Prostate gland (tissue), 2 donors: Measurements from ENCODE around the gene EEF1AKMT3. TPM values are rescaled to one million over a fixed set of nuclear protein-coding genes. Genes with fewer than 3 reads are reported as not detected.

Experiments used
- DNase-seq: peaks from one replicate; pipeline ENCODE4 v3.0.0-alpha.2; 2019; ENCODE audit warnings: low spot score
- H3K27ac ChIP-seq, 2 donors: fragments of 200-600 bp; sonication (generic); 2 replicates each; pipeline ENCODE4 v1.5.1; 2017 to 2019
- H3K27me3 ChIP-seq: fragments of 200-600 bp; sonication (generic); replicated peaks from 2 replicates; pipeline ENCODE4 v1.5.1; 2019; ENCODE audit not compliant: insufficient read depth
- H3K36me3 ChIP-seq, 2 donors: fragments of 200-600 bp; sonication (generic); 1 replicate in 1 of 2; 2 replicates in 1 of 2; pipeline versions ENCODE4 v1.5.1 to v1.8.1; 2017 to 2019
- H3K4me1 ChIP-seq: fragments of 200-600 bp; sonication (generic); replicated peaks from 2 replicates; pipeline ENCODE4 v1.5.1; 2019
- H3K4me3 ChIP-seq, 2 donors: fragments of 200-600 bp; sonication (generic); 2 replicates each; pipeline ENCODE4 v1.5.1; 2017 to 2019
- H3K9me3 ChIP-seq: fragments of 200-600 bp; sonication (generic); 2 replicates; pipeline ENCODE4 v1.5.1; 2017
- POLR2A ChIP-seq: fragments of 450-650 bp; IDR thresholded peaks from one replicate; pipeline ENCODE4 v1.6.1; 2016; ENCODE audit warnings: antibody characterized with exemption, mild to moderate bottlenecking
- POLR2AphosphoS5 ChIP-seq: sonication (generic); formaldehyde crosslinking; IDR thresholded peaks from one replicate; pipeline ENCODE4 v1.6.1; 2017; ENCODE audit warnings: antibody characterized with exemption
- WGBS: methylation state at CpG from one replicate; pipeline ENCODE4 v1.1.5; 2018; 5-methylcytosine and 5-hydroxymethylcytosine counted together
- intact Hi-C: fragments of 100-400 bp; cut with DNase I; formaldehyde crosslinking; loops from one replicate; pipeline ENCODE4 v1.14.2; 2022
- total RNA-seq, 2 donors: library from RNA; depleted of rRNA; stranded (reverse); fragments of >200 nt; gene quantifications; one replicate each; pipeline ENCODE4 v1.1.0, GENCODE V29; 2016
- TF ChIP-seq, protein P1 (sequence below), 4 experiments: fragments of 200-600 bp in 2 of 4; fragments of 450-650 bp in 2 of 4; sonication (generic) in 2 of 4; IDR thresholded peaks; 1 replicate in 3 of 4; 2 replicates in 1 of 4; pipeline ENCODE4 v1.5.1; 2016 to 2019; ENCODE audit warnings: antibody characterized with exemption in 4 of 4, mild to moderate bottlenecking in 2 of 4, moderate library complexity in 2 of 4

EEF1AKMT3 gene
- total RNA-seq, 2 donors from 2014 or later, result 12.1 to 12.6 TPM

DNA sequence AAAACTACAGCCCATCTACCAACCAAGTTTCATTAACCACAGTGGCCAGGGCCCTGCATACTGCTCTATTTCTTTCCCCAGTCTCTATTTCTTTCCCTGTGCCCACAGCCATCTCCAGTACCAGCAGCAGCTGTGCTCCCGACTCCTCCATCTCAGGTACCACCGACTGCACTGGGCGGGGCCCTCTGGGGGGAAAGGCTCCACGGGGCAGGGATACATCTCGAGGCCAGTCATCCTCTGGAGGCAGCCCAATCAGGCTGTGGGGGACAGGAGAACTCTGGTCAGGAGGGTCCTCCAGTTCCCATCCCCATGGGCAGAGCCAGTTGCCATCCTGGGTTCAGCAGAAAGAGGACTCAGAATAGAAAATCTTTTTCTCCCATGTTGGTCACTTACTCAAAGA lies 23.4 kb upstream of the EEF1AKMT3 start:
- TF ChIP-seq POLR2AphosphoS5, result no peak
- TF ChIP-seq, protein P1, sequence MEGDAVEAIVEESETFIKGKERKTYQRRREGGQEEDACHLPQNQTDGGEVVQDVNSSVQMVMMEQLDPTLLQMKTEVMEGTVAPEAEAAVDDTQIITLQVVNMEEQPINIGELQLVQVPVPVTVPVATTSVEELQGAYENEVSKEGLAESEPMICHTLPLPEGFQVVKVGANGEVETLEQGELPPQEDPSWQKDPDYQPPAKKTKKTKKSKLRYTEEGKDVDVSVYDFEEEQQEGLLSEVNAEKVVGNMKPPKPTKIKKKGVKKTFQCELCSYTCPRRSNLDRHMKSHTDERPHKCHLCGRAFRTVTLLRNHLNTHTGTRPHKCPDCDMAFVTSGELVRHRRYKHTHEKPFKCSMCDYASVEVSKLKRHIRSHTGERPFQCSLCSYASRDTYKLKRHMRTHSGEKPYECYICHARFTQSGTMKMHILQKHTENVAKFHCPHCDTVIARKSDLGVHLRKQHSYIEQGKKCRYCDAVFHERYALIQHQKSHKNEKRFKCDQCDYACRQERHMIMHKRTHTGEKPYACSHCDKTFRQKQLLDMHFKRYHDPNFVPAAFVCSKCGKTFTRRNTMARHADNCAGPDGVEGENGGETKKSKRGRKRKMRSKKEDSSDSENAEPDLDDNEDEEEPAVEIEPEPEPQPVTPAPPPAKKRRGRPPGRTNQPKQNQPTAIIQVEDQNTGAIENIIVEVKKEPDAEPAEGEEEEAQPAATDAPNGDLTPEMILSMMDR (IDR thresholded peaks at IDR 0.05), result no peak
- no peak for TF ChIP-seq POLR2A
- Histone ChIP-seq H3K9me3 (no peaks in the 10 kb centered on the region), H3K27ac (no peak overlapping the region), H3K27me3 (no peaks in the 10 kb centered on the region), H3K4me3 (no peak overlapping the region), H3K36me3 (peaks cover 0 to 4% of the 10 kb centered on the region in 2 donors), H3K4me1 (no peaks in the 10 kb centered on the region)
- intact Hi-C loops, result no loop called here
- WGBS, result 96% methylated on average over 5 of the region's 5 CpGs
- DNase-seq, result no peak

DNA sequence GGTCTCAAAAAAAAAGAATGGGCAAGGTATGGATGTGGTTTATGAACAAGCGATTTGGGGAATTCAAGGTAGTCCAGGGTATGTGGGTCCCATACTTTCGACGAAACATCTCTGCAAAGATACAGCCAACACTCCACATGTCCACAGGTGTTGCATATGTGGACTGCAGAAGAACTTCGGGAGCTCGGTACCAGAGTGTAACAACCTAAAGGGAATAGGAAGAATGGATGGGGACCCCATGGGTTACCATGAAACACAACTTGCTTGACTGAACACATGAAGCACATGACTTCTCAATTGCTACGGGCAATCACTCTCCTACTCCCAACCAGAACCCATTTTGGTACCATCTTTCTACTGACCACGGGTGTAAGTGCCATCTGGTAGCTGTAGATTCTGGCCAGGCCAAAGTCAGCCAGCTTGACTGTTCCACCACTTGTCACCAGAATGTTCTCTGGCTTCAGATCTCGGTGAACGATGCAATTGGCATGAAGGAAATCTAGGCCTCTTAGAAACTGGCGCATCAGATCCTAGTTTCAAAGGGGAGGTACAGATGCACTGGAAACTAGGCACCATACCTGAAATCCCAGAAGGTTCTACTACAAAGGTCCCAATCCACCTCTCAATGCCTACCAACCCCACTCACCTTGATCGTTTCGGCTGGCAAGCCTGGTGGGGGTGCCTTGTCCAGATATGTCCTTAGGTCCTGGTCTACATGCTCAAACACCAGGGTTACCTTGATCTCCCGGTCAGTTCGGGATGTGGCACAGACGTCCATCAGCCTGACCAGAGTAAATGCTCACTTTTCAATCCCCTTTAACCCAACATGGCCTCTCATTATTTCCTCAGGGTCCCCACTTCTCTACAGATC lies 21.6 kb upstream of the EEF1AKMT3 start:
- peak overlapping the region; percentile 66 to 70 for H3K4me3 ChIP-seq
- no peaks in the 10 kb centered on the region for H3K27me3 ChIP-seq
- H3K9me3 ChIP-seq, result no peaks in the 10 kb centered on the region
- intact Hi-C loops, result no loop called here
- WGBS, result 85% methylated on average over 15 of the region's 15 CpGs
- no peaks in the 10 kb centered on the region for H3K4me1 ChIP-seq
- no peak for DNase-seq
- TF ChIP-seq POLR2A, result no peak
- no peak for TF ChIP-seq POLR2AphosphoS5
- TF ChIP-seq, protein P1 (IDR thresholded peaks at IDR 0.05), result no peak
- H3K27ac ChIP-seq, result peak overlapping the region; percentile 81 to 86
- peaks cover 0 to 4% of the 10 kb centered on the region in 2 donors for H3K36me3 ChIP-seq

DNA sequence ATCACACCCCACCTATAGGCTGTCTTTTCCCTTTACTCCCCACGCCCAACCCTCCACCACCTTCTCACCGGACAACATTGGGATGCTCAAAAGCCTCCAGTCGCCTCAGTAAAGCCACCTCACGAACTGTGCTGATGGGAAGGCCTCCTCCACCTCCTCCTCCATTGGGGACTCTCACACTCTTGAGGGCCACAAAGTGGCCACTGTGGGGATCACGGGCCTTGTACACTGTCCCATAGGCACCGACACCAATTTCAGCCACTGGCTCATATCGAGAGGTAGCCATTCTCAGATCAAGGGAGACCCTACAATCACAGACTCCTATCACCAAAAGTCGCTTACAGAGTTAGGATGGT lies 21.0 kb upstream of the EEF1AKMT3 start:
- intact Hi-C loops, result no loop called here
- no peak for DNase-seq
- Histone ChIP-seq H3K27ac (peak overlapping the region; percentile 81 to 86), H3K9me3 (no peaks in the 10 kb centered on the region), H3K4me1 (peaks cover 3% of the 10 kb centered on the region), H3K27me3 (no peaks in the 10 kb centered on the region), H3K4me3 (peak overlapping the region; percentile 66 to 70), H3K36me3 (peaks cover 0 to 4% of the 10 kb centered on the region in 2 donors)
- no peak for TF ChIP-seq POLR2A
- TF ChIP-seq POLR2AphosphoS5, result no peak
- TF ChIP-seq, protein P1 (IDR thresholded peaks at IDR 0.05), result no peak
- 11% methylated on average over 8 of the region's 8 CpGs for WGBS

DNA sequence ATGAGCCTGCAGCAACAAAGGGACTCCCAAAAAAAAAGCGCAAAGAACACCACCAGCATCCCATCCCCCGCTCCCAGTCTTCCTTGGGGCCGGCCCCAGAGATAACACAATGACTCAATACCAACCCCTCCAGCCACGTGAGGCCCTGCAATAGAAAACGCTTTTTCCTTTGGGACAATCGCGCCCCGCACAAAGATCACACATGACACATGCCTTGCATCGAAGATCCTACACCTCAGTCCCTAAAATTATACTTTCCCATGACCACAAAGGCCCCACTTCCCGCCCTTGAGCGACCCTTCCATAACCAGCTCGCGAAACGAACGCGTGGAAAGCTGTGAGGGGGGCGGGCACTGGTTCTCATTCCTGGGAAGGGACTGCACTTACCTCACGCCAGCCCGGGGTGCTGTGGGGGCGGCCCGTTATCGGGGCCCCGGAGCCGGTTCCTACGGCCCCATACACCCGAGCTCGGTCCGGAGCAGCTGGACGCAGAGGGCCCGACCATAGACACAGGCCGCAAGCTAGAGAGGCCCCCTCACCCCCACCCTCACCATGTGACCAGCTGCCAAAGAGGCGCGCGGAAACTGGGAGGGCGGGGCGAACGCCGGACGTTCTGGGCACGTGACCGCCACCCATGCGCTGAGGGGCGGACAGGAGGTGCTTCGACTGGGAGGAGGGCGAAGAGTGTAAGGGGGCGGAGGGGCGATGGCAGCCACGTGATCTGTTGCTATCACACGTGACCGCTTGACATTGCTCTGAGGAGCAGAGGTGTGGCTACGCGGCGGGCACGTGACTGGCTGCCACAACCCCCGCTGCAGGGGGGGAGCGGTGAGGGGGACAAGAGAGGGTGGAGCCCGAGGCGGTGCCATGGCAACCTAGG lies 20.4 kb upstream of the EEF1AKMT3 start, which contains the start of gene CDK4:
TSS of gene CDK4 (minus strand) at position 523 of the 880 bp plus-strand sequence. CDS start 593 bp downstream, outside the sequence.
- peak within 1 kb of the TSS; percentile 81 to 86 for H3K27ac ChIP-seq
- peak within 1 kb of the TSS; percentile 66 to 70 for H3K4me3 ChIP-seq
- no peaks in the 10 kb centered on the region for H3K9me3 ChIP-seq
- H3K4me1 ChIP-seq, result peaks cover 3% of the 10 kb centered on the region
- TF ChIP-seq POLR2A, result peak; percentile 61
- peak; percentile 100 for TF ChIP-seq POLR2AphosphoS5
- TF ChIP-seq, protein P1 (IDR thresholded peaks at IDR 0.05), result peak in 1 of 4 experiments; percentile 19
- no peaks in the 10 kb centered on the region for H3K27me3 ChIP-seq
- peaks cover 0 to 4% of the 10 kb centered on the region in 2 donors for H3K36me3 ChIP-seq
- WGBS, result under 1% methylated on average over 58 of the region's 58 CpGs
- intact Hi-C loops, result no loop called here
- peak; percentile 100 for DNase-seq
